Measurements from ENCODE around the gene TTC24.

DNA sequence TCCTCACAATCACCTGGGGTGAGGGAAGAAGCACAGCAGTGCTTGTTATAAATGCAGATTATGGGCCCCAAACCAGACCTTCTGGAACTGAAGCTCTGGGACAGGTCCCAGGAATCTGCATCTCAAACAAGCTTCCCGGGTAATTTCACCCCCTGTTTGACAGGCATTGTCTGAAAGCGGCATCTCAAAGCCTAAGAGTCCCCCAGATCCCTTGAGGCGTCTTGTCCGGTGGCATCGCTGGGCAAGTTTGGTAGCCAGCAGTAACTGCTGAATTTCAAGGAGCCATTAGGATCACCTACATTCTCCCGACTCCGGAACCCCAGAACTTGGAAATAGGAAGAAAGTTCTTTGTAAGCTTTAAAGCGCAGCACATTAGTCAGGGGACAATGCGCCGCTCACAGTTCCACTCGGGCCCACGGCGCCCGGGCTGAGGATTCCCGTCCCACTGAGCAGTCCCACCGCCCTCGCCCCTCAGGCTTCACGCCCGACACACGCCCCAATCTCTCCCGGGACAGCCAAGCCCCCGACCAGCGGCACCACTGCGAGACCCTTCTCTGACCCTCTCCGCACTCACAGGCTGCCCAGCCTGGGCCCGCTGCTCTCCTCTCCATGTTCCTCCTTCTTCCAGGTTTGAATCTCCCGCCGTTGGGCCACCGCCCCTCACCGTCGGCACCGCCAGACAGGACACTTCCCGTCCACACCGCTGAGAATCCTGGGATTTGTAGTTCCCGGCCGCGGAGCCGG lies 7.4 kb upstream of the TTC24 start, which contains the start of gene IQGAP3:
- no peak for TF ChIP-seq EZH2phosphoT487 (IDR thresholded peaks at IDR 0.05; ENCODE audit: low read depth, severe bottlenecking, unreplicated experiment)
- TF ChIP-seq, protein P1, sequence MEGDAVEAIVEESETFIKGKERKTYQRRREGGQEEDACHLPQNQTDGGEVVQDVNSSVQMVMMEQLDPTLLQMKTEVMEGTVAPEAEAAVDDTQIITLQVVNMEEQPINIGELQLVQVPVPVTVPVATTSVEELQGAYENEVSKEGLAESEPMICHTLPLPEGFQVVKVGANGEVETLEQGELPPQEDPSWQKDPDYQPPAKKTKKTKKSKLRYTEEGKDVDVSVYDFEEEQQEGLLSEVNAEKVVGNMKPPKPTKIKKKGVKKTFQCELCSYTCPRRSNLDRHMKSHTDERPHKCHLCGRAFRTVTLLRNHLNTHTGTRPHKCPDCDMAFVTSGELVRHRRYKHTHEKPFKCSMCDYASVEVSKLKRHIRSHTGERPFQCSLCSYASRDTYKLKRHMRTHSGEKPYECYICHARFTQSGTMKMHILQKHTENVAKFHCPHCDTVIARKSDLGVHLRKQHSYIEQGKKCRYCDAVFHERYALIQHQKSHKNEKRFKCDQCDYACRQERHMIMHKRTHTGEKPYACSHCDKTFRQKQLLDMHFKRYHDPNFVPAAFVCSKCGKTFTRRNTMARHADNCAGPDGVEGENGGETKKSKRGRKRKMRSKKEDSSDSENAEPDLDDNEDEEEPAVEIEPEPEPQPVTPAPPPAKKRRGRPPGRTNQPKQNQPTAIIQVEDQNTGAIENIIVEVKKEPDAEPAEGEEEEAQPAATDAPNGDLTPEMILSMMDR (IDR thresholded peaks at IDR 0.05; ENCODE audit: poor library complexity), result no peak

Data from hepatocyte (in vitro differentiated cells).